KMS-11 (cell line): ENCODE measurements around the gene TAOK3.

Source experiments
- H2AFZ ChIP-seq: fragments of 200-600 bp; sonication (generic); 2 replicates; pipeline ENCODE4 v1.6.1; 2016; ENCODE audit warnings: antibody characterized with exemption, mixed run types, low read depth
- H3K27ac ChIP-seq: fragments of 200-600 bp; sonication (generic); 2 replicates; pipeline ENCODE4 v1.6.1; 2016; ENCODE audit warnings: mild to moderate bottlenecking, mixed run types
- H3K27me3 ChIP-seq: fragments of 200-600 bp; sonication (generic); 2 replicates; pipeline ENCODE4 v1.6.1; 2017; ENCODE audit warnings: mild to moderate bottlenecking, low read depth, mixed run types, moderate library complexity; ENCODE audit not compliant: insufficient read depth
- H3K36me3 ChIP-seq: fragments of 200-600 bp; sonication (generic); 2 replicates; pipeline ENCODE4 v1.6.1; 2017; ENCODE audit warnings: mild to moderate bottlenecking, mixed run types; ENCODE audit not compliant: insufficient read depth
- H3K4me1 ChIP-seq: fragments of 200-600 bp; sonication (generic); 2 replicates; pipeline ENCODE4 v1.6.1; 2016; ENCODE audit warnings: mild to moderate bottlenecking, low read depth, mixed run types; ENCODE audit not compliant: poor library complexity, severe bottlenecking
- H3K4me2 ChIP-seq: fragments of 200-600 bp; sonication (generic); 2 replicates; pipeline ENCODE4 v1.7.0; 2016; ENCODE audit warnings: mild to moderate bottlenecking, mixed run types
- H3K4me3 ChIP-seq: fragments of 200-600 bp; sonication (generic); IDR thresholded peaks from 2 replicates; pipeline ENCODE4 v1.6.1; 2017; ENCODE audit warnings: low read depth, low read length, mixed read lengths; ENCODE audit not compliant: insufficient read depth
- H3K79me2 ChIP-seq: fragments of 200-600 bp; sonication (generic); 2 replicates; pipeline ENCODE4 v1.6.1; 2016; ENCODE audit warnings: low read depth, mixed run types; ENCODE audit not compliant: insufficient read depth
- H3K9ac ChIP-seq: fragments of 200-600 bp; sonication (generic); 2 replicates; pipeline ENCODE4 v1.6.1; 2016; ENCODE audit warnings: mild to moderate bottlenecking, mixed run types
- H4K20me1 ChIP-seq: fragments of 200-600 bp; sonication (generic); 2 replicates; pipeline ENCODE4 v1.6.1; 2016; ENCODE audit warnings: mild to moderate bottlenecking, mixed run types; ENCODE audit not compliant: insufficient read depth
- CTCF ChIP-seq: fragments of 200-600 bp; sonication (generic); conservative IDR thresholded peaks from 2 replicates; pipeline ENCODE4 v1.6.1; 2017; ENCODE audit warnings: low read depth, mild to moderate bottlenecking, antibody characterized with exemption, low read length, moderate library complexity, mixed read lengths

TAOK3 gene

GRCh38 chr12:118337194-118337838, 35.4 kb downstream of the TAOK3 start:
- H3K9ac ChIP-seq, result no peak overlapping the region
- no peaks in the 10 kb centered on the region for H4K20me1 ChIP-seq
- H3K79me2 ChIP-seq, result no peaks in the 10 kb centered on the region
- no peaks in the 10 kb centered on the region for H3K36me3 ChIP-seq
- no peak overlapping the region for H3K27ac ChIP-seq
- TF ChIP-seq CTCF, result no peak
- no peaks in the 10 kb centered on the region for H3K27me3 ChIP-seq
- no peak overlapping the region for H3K4me2 ChIP-seq
- peaks cover 4% of the 10 kb centered on the region for H3K4me1 ChIP-seq
- no peak overlapping the region for H3K4me3 ChIP-seq
- no peak overlapping the region for H2AFZ ChIP-seq

- no peaks in the 10 kb centered on the region for H3K27me3 ChIP-seq
- no peaks in the 10 kb centered on the region for H4K20me1 ChIP-seq
- H3K4me3 ChIP-seq, result no peak overlapping the region
- H3K36me3 ChIP-seq, result no peaks in the 10 kb centered on the region
- no peaks in the 10 kb centered on the region for H3K79me2 ChIP-seq
- no peak overlapping the region for H3K4me2 ChIP-seq
- H2AFZ ChIP-seq, result no peak overlapping the region
- H3K9ac ChIP-seq, result no peak overlapping the region
- peaks cover 4% of the 10 kb centered on the region for H3K4me1 ChIP-seq
- no peak overlapping the region for H3K27ac ChIP-seq
- no peak for TF ChIP-seq CTCF
These were observed 36.6 kb downstream of the TAOK3 start for GRCh38 chr12:118336123-118336522.

GRCh38 chr12:118334939-118335567, 37.7 kb downstream of the TAOK3 start:
- Histone ChIP-seq H3K79me2 (no peaks in the 10 kb centered on the region), H3K36me3 (no peaks in the 10 kb centered on the region), H3K27me3 (no peaks in the 10 kb centered on the region), H3K4me1 (peaks cover 4% of the 10 kb centered on the region), H2AFZ (no peak overlapping the region), H3K9ac (no peak overlapping the region), H3K4me2 (no peak overlapping the region), H4K20me1 (no peaks in the 10 kb centered on the region), H3K4me3 (no peak overlapping the region), H3K27ac (no peak overlapping the region)
- TF ChIP-seq CTCF, result no peak

- no peaks in the 10 kb centered on the region for H3K79me2 ChIP-seq
- no peak overlapping the region for H3K27ac ChIP-seq
These were observed 38.5 kb downstream of the TAOK3 start for GRCh38 chr12:118334241-118334640.

More at GRCh38 chr12:118334241-118334640, 38.5 kb downstream of the TAOK3 start:
- Histone ChIP-seq H3K27me3 (no peaks in the 10 kb centered on the region), H3K36me3 (no peaks in the 10 kb centered on the region), H4K20me1 (no peaks in the 10 kb centered on the region), H3K4me3 (no peak overlapping the region), H3K4me2 (no peak overlapping the region), H3K9ac (no peak overlapping the region), H2AFZ (no peak overlapping the region), H3K4me1 (peaks cover 4% of the 10 kb centered on the region)
- no peak for TF ChIP-seq CTCF
